ENCODE data around the gene C15orf39.
"Not testable (repeated sequence)": the region's sequence is repeated elsewhere in the genome, so short reads cannot be mapped to it uniquely, and the experiment has no call there.

Gene C15orf39

GRCh38 chr15:75224281-75224680 is 22.6 kb downstream of the C15orf39 start:
- no peak overlapping the region for H2AFZ ChIP-seq (ENCODE audit: low read depth, low read length)
- no peaks in the 10 kb centered on the region for H4K20me1 ChIP-seq (ENCODE audit: insufficient read depth, low read length)
- no peak for ATAC-seq (ENCODE audit: insufficient read depth, low read depth)
- H3K9me3 ChIP-seq (ENCODE audit: insufficient read depth, low read length, severe bottlenecking): no peaks in the 10 kb centered on the region
- H3K79me2 ChIP-seq (ENCODE audit: insufficient read depth, low read length): no peaks in the 10 kb centered on the region
- H3K9ac ChIP-seq (ENCODE audit: low read depth, low read length): no peak overlapping the region
- no peaks in the 10 kb centered on the region for H3K36me3 ChIP-seq (ENCODE audit: insufficient read depth, low read length)
- DNase-seq: no peak
- H3K27me3 ChIP-seq (ENCODE audit: insufficient read depth, low read length, poor library complexity): peaks cover 2% of the 10 kb centered on the region
- no peak for TF ChIP-seq EZH2 (IDR thresholded peaks at IDR 0.05; ENCODE audit: borderline replicate concordance, low read depth, low read length, severe bottlenecking)
- no peak for TF ChIP-seq CTCF (IDR thresholded peaks at IDR 0.05; ENCODE audit: borderline replicate concordance, extremely low read depth, low read length, poor library complexity, severe bottlenecking)
- no peaks in the 10 kb centered on the region for H3K4me1 ChIP-seq (ENCODE audit: insufficient read depth, low read length)
- no peak overlapping the region for H3K4me3 ChIP-seq (ENCODE audit: low read depth in 1 of 2, low read length in 2 of 2)
- no peak overlapping the region for H3K4me2 ChIP-seq (ENCODE audit: insufficient read depth, low read length)
- no peak overlapping the region for H3K27ac ChIP-seq (ENCODE audit: low read length)

GRCh38 chr15:75225102-75225836 is 23.6 kb downstream of the C15orf39 start:
- H3K4me1 ChIP-seq (ENCODE audit: insufficient read depth, low read length); H3K4me2 ChIP-seq (ENCODE audit: insufficient read depth, low read length); H3K9me3 ChIP-seq (ENCODE audit: insufficient read depth, low read length, severe bottlenecking); H3K4me3 ChIP-seq (ENCODE audit: low read depth in 1 of 2, low read length in 2 of 2); H3K27me3 ChIP-seq (ENCODE audit: insufficient read depth, low read length, poor library complexity); H3K27ac ChIP-seq (ENCODE audit: low read length); ATAC-seq (ENCODE audit: insufficient read depth, low read depth); H3K36me3 ChIP-seq (ENCODE audit: insufficient read depth, low read length); H3K9ac ChIP-seq (ENCODE audit: low read depth, low read length); H3K79me2 ChIP-seq (ENCODE audit: insufficient read depth, low read length); DNase-seq; H4K20me1 ChIP-seq (ENCODE audit: insufficient read depth, low read length); H2AFZ ChIP-seq (ENCODE audit: low read depth, low read length): not testable (repeated sequence)

- Histone ChIP-seq H3K79me2 (ENCODE audit: insufficient read depth, low read length) (no peaks in the 10 kb centered on the region), H2AFZ (ENCODE audit: low read depth, low read length) (no peak overlapping the region), H3K4me3 (ENCODE audit: low read depth in 1 of 2, low read length in 2 of 2) (no peak overlapping the region), H3K9ac (ENCODE audit: low read depth, low read length) (no peak overlapping the region), H4K20me1 (ENCODE audit: insufficient read depth, low read length) (no peaks in the 10 kb centered on the region), H3K27ac (ENCODE audit: low read length) (no peak overlapping the region), H3K9me3 (ENCODE audit: insufficient read depth, low read length, severe bottlenecking) (no peaks in the 10 kb centered on the region), H3K4me2 (ENCODE audit: insufficient read depth, low read length) (no peak overlapping the region), H3K36me3 (ENCODE audit: insufficient read depth, low read length) (no peaks in the 10 kb centered on the region), H3K27me3 (ENCODE audit: insufficient read depth, low read length, poor library complexity) (peaks cover 2% of the 10 kb centered on the region), H3K4me1 (ENCODE audit: insufficient read depth, low read length) (no peaks in the 10 kb centered on the region)
- no peak for ATAC-seq (ENCODE audit: insufficient read depth, low read depth)
- TF ChIP-seq CTCF (IDR thresholded peaks at IDR 0.05; ENCODE audit: borderline replicate concordance, extremely low read depth, low read length, poor library complexity, severe bottlenecking): no peak
- no peak for TF ChIP-seq EZH2 (IDR thresholded peaks at IDR 0.05; ENCODE audit: borderline replicate concordance, low read depth, low read length, severe bottlenecking)
- DNase-seq: no peak
Measured at GRCh38 chr15:75225951-75226732, 24.5 kb downstream of the C15orf39 start.

- not testable (repeated sequence) for H3K79me2 ChIP-seq (ENCODE audit: insufficient read depth, low read length); H2AFZ ChIP-seq (ENCODE audit: low read depth, low read length); H3K9me3 ChIP-seq (ENCODE audit: insufficient read depth, low read length, severe bottlenecking); DNase-seq; H4K20me1 ChIP-seq (ENCODE audit: insufficient read depth, low read length); H3K36me3 ChIP-seq (ENCODE audit: insufficient read depth, low read length); H3K4me3 ChIP-seq (ENCODE audit: low read depth in 1 of 2, low read length in 2 of 2); ATAC-seq (ENCODE audit: insufficient read depth, low read depth); H3K27ac ChIP-seq (ENCODE audit: low read length); H3K4me1 ChIP-seq (ENCODE audit: insufficient read depth, low read length); H3K9ac ChIP-seq (ENCODE audit: low read depth, low read length); H3K27me3 ChIP-seq (ENCODE audit: insufficient read depth, low read length, poor library complexity); H3K4me2 ChIP-seq (ENCODE audit: insufficient read depth, low read length)
Measured at GRCh38 chr15:75227112-75227511, 25.4 kb downstream of the C15orf39 start.

All from DND-41 (cell line).